Mesenchymal stem cell (in vitro differentiated cells and primary cell): ENCODE data around the gene NLRP13.

Source experiments
- DNase-seq: peaks from one replicate; pipeline ENCODE4 v3.0.0-alpha.2; 2013
- H2AFZ ChIP-seq: one replicate; pipeline ENCODE4 v1.6.1; 2013; ENCODE audit warnings: low read depth, mild to moderate bottlenecking, control low read depth, inconsistent platforms, low read length, moderate library complexity
- H2AK5ac ChIP-seq: 2 replicates; pipeline ENCODE4 v1.6.1; 2013; ENCODE audit warnings: low read length, moderate library complexity, mild to moderate bottlenecking, inconsistent platforms; ENCODE audit not compliant: severe bottlenecking
- H2BK120ac ChIP-seq: one replicate; pipeline ENCODE4 v1.6.1; 2013; ENCODE audit warnings: low read depth, mild to moderate bottlenecking, inconsistent platforms, low read length, moderate library complexity
- H2BK12ac ChIP-seq, 2 experiments: one replicate each; pipeline ENCODE4 v1.6.1; 2013; ENCODE audit warnings: inconsistent platforms in 2 of 2, low read length in 2 of 2, mild to moderate bottlenecking in 2 of 2, moderate library complexity in 2 of 2, control low read depth in 1 of 2
- H2BK15ac ChIP-seq: one replicate; pipeline ENCODE4 v1.6.1; 2013; ENCODE audit warnings: mild to moderate bottlenecking, low read depth, inconsistent platforms; ENCODE audit not compliant: poor library complexity, severe bottlenecking
- H2BK5ac ChIP-seq: 2 replicates; pipeline ENCODE4 v1.6.1; 2013; ENCODE audit warnings: low read depth, mild to moderate bottlenecking, low read length, control low read depth, inconsistent platforms; ENCODE audit not compliant: poor library complexity, severe bottlenecking
- H3K14ac ChIP-seq, 2 experiments: one replicate each; pipeline ENCODE4 v1.6.1; 2013; ENCODE audit warnings: inconsistent platforms in 2 of 2, low read length in 2 of 2, control low read depth in 1 of 2, mild to moderate bottlenecking in 1 of 2, moderate library complexity in 1 of 2
- H3K18ac ChIP-seq, 2 experiments: one replicate each; pipeline ENCODE4 v1.6.1; 2013; ENCODE audit warnings: inconsistent platforms in 2 of 2, low read length in 2 of 2, control low read depth in 1 of 2, low read depth in 1 of 2, mild to moderate bottlenecking in 1 of 2
- H3K23ac ChIP-seq, 2 experiments: one replicate each; pipeline ENCODE4 v1.6.1; 2013; ENCODE audit warnings: inconsistent platforms in 2 of 2, low read length in 2 of 2, mild to moderate bottlenecking in 2 of 2, moderate library complexity in 2 of 2, control low read depth in 1 of 2
- H3K27ac ChIP-seq: 2 replicates; pipeline ENCODE4 v1.5.1; 2013; ENCODE audit warnings: mild to moderate bottlenecking, moderate library complexity, low read length, control low read depth, inconsistent platforms; ENCODE audit not compliant: poor library complexity, severe bottlenecking
- H3K27me3 ChIP-seq, 2 experiments: 2 replicates each; pipeline versions ENCODE4 v1.6.1 to v1.7.0; 2013; ENCODE audit warnings: low read length in 2 of 2, mild to moderate bottlenecking in 2 of 2, moderate library complexity in 2 of 2, control low read depth in 1 of 2, inconsistent platforms in 1 of 2; ENCODE audit not compliant: control insufficient read depth in 1 of 2, insufficient read depth in 1 of 2
- H3K36me3 ChIP-seq, 2 experiments: 2 replicates each; pipeline versions ENCODE4 v1.6.1 to v1.7.0; 2013; ENCODE audit warnings: low read length in 2 of 2, control low read depth in 1 of 2, inconsistent platforms in 1 of 2, low read depth in 1 of 2, mild to moderate bottlenecking in 1 of 2; ENCODE audit not compliant: insufficient read depth in 2 of 2, control insufficient read depth in 1 of 2
- H3K4ac ChIP-seq, 2 experiments: one replicate each; pipeline ENCODE4 v1.6.1; 2013; ENCODE audit warnings: inconsistent platforms in 2 of 2, low read length in 2 of 2, mild to moderate bottlenecking in 2 of 2, moderate library complexity in 2 of 2, control low read depth in 1 of 2, low read depth in 1 of 2
- H3K4me1 ChIP-seq: 2 replicates; pipeline ENCODE4 v1.6.1; 2013; ENCODE audit warnings: low read depth, low read length, control low read depth; ENCODE audit not compliant: control insufficient read depth, insufficient read depth
- H3K4me2 ChIP-seq: 2 replicates; pipeline ENCODE4 v1.6.1; 2013; ENCODE audit warnings: low read length, mild to moderate bottlenecking, inconsistent platforms; ENCODE audit not compliant: poor library complexity, severe bottlenecking
- H3K4me3 ChIP-seq, 2 experiments: 2 replicates each; pipeline versions ENCODE4 v1.5.1 to v1.7.0; 2013; ENCODE audit warnings: low read length in 2 of 2, mild to moderate bottlenecking in 2 of 2, control low read depth in 1 of 2, low read depth in 1 of 2; ENCODE audit not compliant: insufficient read depth in 1 of 2
- H3K79me1 ChIP-seq: replicated peaks from 2 replicates; pipeline ENCODE4 v1.6.1; 2013; ENCODE audit warnings: mild to moderate bottlenecking, control low read depth, low read length, inconsistent platforms; ENCODE audit not compliant: poor library complexity, severe bottlenecking
- H3K9ac ChIP-seq: 2 replicates; pipeline ENCODE4 v1.7.0; 2013; ENCODE audit warnings: mild to moderate bottlenecking, low read length, moderate library complexity
- H3K9me3 ChIP-seq: 2 replicates; pipeline ENCODE4 v1.7.0; 2013; ENCODE audit warnings: mild to moderate bottlenecking, low read length; ENCODE audit not compliant: control insufficient read depth
- H4K8ac ChIP-seq: one replicate; pipeline ENCODE4 v1.6.1; 2013; ENCODE audit warnings: inconsistent platforms, mild to moderate bottlenecking, low read length, moderate library complexity
- H4K91ac ChIP-seq: one replicate; pipeline ENCODE4 v1.6.1; 2013; ENCODE audit warnings: mild to moderate bottlenecking, low read length, inconsistent platforms
- WGBS: methylation state at CpG from one replicate; pipeline ENCODE4 v1.1.7; 2013; ENCODE audit warnings: mixed read lengths; 5-methylcytosine and 5-hydroxymethylcytosine counted together

The NLRP13 gene

DNA sequence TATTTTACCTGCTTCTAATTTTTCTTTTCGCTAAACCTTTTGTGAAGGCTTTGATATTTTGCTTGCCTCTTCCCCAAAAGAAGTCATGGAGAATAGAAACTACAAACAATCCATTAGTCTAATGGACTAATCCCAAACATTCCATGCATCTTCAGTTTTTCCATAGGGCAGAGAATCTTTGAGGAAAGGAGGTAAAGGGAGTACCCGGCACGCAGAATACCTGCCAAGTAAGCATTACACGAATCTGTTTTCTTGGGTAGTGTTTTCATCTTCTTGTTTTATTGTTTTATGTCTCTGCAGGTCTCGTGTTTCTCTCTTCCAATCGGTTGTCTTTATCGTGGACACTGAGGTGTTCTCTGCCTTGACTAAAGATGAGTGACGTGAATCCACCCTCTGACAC lies 15.4 kb upstream of the NLRP13 start, which contains the start of gene NLRP8:
Gene NLRP8 (plus strand): TSS at position 301 of the 400 bp plus-strand sequence.
- no peak within 1 kb of the TSS for H4K91ac ChIP-seq
- H3K4ac ChIP-seq = no peak within 1 kb of the TSS
- no peak within 1 kb of the TSS for H3K18ac ChIP-seq
- no peak within 1 kb of the TSS for H3K4me2 ChIP-seq
- no peaks in the 10 kb centered on the region for H3K27me3 ChIP-seq
- H3K4me1 ChIP-seq = no peaks in the 10 kb centered on the region
- no peak within 1 kb of the TSS for H2BK12ac ChIP-seq
- no peak within 1 kb of the TSS for H3K27ac ChIP-seq
- H3K9ac ChIP-seq = no peak within 1 kb of the TSS
- no peak within 1 kb of the TSS for H3K4me3 ChIP-seq
- H2BK120ac ChIP-seq = no peak within 1 kb of the TSS
- no peak for DNase-seq
- H3K79me1 ChIP-seq = no peaks in the 10 kb centered on the region
- WGBS = 67% methylated on average over 8 of the region's 8 CpGs
- H3K23ac ChIP-seq = no peak within 1 kb of the TSS
- no peak within 1 kb of the TSS for H2AFZ ChIP-seq
- peaks cover 26% of the 10 kb centered on the region for H3K9me3 ChIP-seq
- no peak within 1 kb of the TSS for H2AK5ac ChIP-seq
- H4K8ac ChIP-seq = no peak within 1 kb of the TSS
- no peaks in the 10 kb centered on the region for H3K36me3 ChIP-seq
- H3K14ac ChIP-seq = no peak within 1 kb of the TSS
- no peak within 1 kb of the TSS for H2BK15ac ChIP-seq
- no peak within 1 kb of the TSS for H2BK5ac ChIP-seq

DNA sequence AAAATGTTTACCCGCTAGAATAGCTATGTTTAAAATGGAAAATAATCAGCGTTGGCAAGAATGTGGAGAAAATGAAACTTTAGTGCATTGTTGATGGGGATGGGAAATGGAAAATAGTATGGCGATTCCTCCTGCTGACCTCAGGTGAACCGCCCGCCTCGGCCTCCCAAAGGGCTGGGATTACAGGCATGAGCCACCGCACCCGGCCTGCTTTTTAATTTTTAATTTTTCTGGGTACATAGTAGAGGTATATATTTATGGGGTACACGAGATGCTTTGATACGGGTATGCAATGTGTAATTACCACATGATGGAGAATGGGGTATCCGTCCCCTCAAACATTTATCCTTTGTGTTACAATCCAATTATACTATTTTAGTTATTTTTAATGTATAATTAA lies 8.2 kb upstream of the NLRP13 start:
- no peak overlapping the region for H3K4me3 ChIP-seq

DNA sequence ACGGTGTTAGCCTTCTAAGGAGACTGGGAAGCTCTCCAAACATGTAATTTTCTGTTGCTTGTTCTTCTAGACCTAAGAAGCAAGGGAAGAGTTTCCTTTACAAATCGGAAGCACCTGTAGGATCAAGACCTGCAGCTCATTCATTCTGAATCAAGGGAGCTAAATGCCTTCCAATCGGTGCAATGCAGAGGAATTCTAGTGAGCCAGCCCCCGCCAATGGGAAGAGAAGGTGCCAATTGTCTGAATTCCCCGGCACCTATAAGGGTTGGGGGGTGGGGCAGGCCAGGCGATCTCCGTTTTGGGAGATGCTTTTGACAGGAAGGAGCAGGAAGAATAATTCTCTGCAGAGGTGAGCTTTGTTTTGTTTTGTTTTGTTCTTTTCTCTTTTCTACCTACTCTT lies 7.1 kb upstream of the NLRP13 start:
- H4K91ac ChIP-seq = no peak overlapping the region
- H3K4me2 ChIP-seq = no peak overlapping the region
- no peaks in the 10 kb centered on the region for H3K36me3 ChIP-seq
- H3K9ac ChIP-seq = no peak overlapping the region
- H3K27ac ChIP-seq = no peak overlapping the region
- no peak overlapping the region for H2BK12ac ChIP-seq
- no peak overlapping the region for H4K8ac ChIP-seq
- DNase-seq = no peak
- WGBS = 68% methylated on average over 5 of the region's 7 CpGs
- H3K27me3 ChIP-seq = no peaks in the 10 kb centered on the region
- peaks cover 38% of the 10 kb centered on the region for H3K9me3 ChIP-seq
- no peak overlapping the region for H2BK15ac ChIP-seq
- H3K4me3 ChIP-seq = no peak overlapping the region
- H2BK5ac ChIP-seq = no peak overlapping the region
- no peak overlapping the region for H3K14ac ChIP-seq
- no peak overlapping the region for H3K23ac ChIP-seq
- no peak overlapping the region for H3K18ac ChIP-seq
- no peak overlapping the region for H2BK120ac ChIP-seq
- H3K4me1 ChIP-seq = no peaks in the 10 kb centered on the region
- no peaks in the 10 kb centered on the region for H3K79me1 ChIP-seq
- no peak overlapping the region for H3K4ac ChIP-seq
- H2AK5ac ChIP-seq = no peak overlapping the region
- no peak overlapping the region for H2AFZ ChIP-seq

More for the DNA sequence above, 8.2 kb upstream of the NLRP13 start:
- Histone ChIP-seq H3K4ac (no peak overlapping the region), H2BK5ac (no peak overlapping the region), H2BK15ac (no peak overlapping the region), H3K4me2 (no peak overlapping the region), H3K23ac (no peak overlapping the region), H3K79me1 (no peaks in the 10 kb centered on the region), H2AK5ac (no peak overlapping the region), H4K91ac (no peak overlapping the region), H3K18ac (no peak overlapping the region), H3K9me3 (peaks cover 28% of the 10 kb centered on the region), H2AFZ (no peak overlapping the region), H3K9ac (no peak overlapping the region), H2BK120ac (no peak overlapping the region), H4K8ac (no peak overlapping the region), H3K36me3 (no peaks in the 10 kb centered on the region), H3K27ac (no peak overlapping the region), H2BK12ac (no peak overlapping the region), H3K27me3 (no peaks in the 10 kb centered on the region), H3K4me1 (no peaks in the 10 kb centered on the region), H3K14ac (no peak overlapping the region)
- DNase-seq = no peak
- 90% methylated on average over 8 of the region's 11 CpGs for WGBS

- no peak overlapping the region for H3K14ac ChIP-seq
- no peak overlapping the region for H2AFZ ChIP-seq
- peaks cover 44% of the 10 kb centered on the region for H3K9me3 ChIP-seq
- no peaks in the 10 kb centered on the region for H3K4me1 ChIP-seq
- no peaks in the 10 kb centered on the region for H3K79me1 ChIP-seq
- no peak overlapping the region for H3K4me3 ChIP-seq
- H2BK12ac ChIP-seq = no peak overlapping the region
- H3K9ac ChIP-seq = no peak overlapping the region
- no peak overlapping the region for H4K91ac ChIP-seq
- H2BK5ac ChIP-seq = no peak overlapping the region
- no peaks in the 10 kb centered on the region for H3K36me3 ChIP-seq
- no peak overlapping the region for H3K4me2 ChIP-seq
- no peaks in the 10 kb centered on the region for H3K27me3 ChIP-seq
- H2BK120ac ChIP-seq = no peak overlapping the region
- H3K23ac ChIP-seq = no peak overlapping the region
- no peak overlapping the region for H3K18ac ChIP-seq
- no peak overlapping the region for H2BK15ac ChIP-seq
- WGBS = 71% methylated on average over 9 of the region's 9 CpGs
- H3K27ac ChIP-seq = no peak overlapping the region
- DNase-seq = no peak
- no peak overlapping the region for H3K4ac ChIP-seq
- H4K8ac ChIP-seq = no peak overlapping the region
- no peak overlapping the region for H2AK5ac ChIP-seq
Observed at GRCh38 chr19:55935206-55935605, 3.1 kb upstream of the NLRP13 start.
